ENCODE measurements around the gene GNAQ.
"Not testable (repeated sequence)": the region's sequence is repeated elsewhere in the genome, so short reads cannot be mapped to it uniquely, and the experiment has no call there.

GNAQ gene

GRCh38 chr9:77872177-77872576 is 159.4 kb downstream of the GNAQ start:
- Histone ChIP-seq H3K36me3 (no peaks in the 10 kb centered on the region), H3K27me3 (no peaks in the 10 kb centered on the region), H3K9me3 (no peaks in the 10 kb centered on the region), H3K27ac (no peak overlapping the region), H3K4me3 (no peak overlapping the region), H3K4me1 (peaks cover 0 to 25% (median 14%) of the 10 kb centered on the region in 4 donors)
- intact Hi-C loops (cut with DNase I; ENCODE audit: low total_unique reads), result no loop called here
- DNase-seq, result no peak
- no peak for TF ChIP-seq CTCF (IDR thresholded peaks at IDR 0.05)

GRCh38 chr9:77871483-77871882 is 160.1 kb downstream of the GNAQ start:
- Histone ChIP-seq H3K27ac (no peak overlapping the region), H3K4me1 (peaks cover 0 to 24% (median 10%) of the 10 kb centered on the region in 4 donors), H3K9me3 (no peaks in the 10 kb centered on the region), H3K27me3 (no peaks in the 10 kb centered on the region), H3K36me3 (no peaks in the 10 kb centered on the region), H3K4me3 (no peak overlapping the region)
- no peak for TF ChIP-seq CTCF (IDR thresholded peaks at IDR 0.05)
- DNase-seq, result no peak
- intact Hi-C loops (cut with DNase I; ENCODE audit: low total_unique reads), result no loop called here

GRCh38 chr9:77866878-77867277 is 164.7 kb downstream of the GNAQ start:
- intact Hi-C loops (cut with DNase I; ENCODE audit: low total_unique reads), result no loop called here

GRCh38 chr9:77865385-77866047 is 166.1 kb downstream of the GNAQ start:
- Histone ChIP-seq H3K27me3 (no peaks in the 10 kb centered on the region), H3K36me3 (no peaks in the 10 kb centered on the region), H3K9me3 (no peaks in the 10 kb centered on the region), H3K4me3 (no peak overlapping the region), H3K27ac (no peak overlapping the region), H3K4me1 (peaks cover 0 to 13% (median 0%) of the 10 kb centered on the region in 4 donors)
- intact Hi-C loops (cut with DNase I; ENCODE audit: low total_unique reads), result no loop called here
- no peak for DNase-seq
- no peak for TF ChIP-seq CTCF (IDR thresholded peaks at IDR 0.05)

More at GRCh38 chr9:77866878-77867277, 164.7 kb downstream of the GNAQ start:
- no peak for TF ChIP-seq CTCF (IDR thresholded peaks at IDR 0.05)
- Histone ChIP-seq H3K4me1 (peaks cover 0 to 13% (median 0%) of the 10 kb centered on the region in 4 donors), H3K4me3 (no peak overlapping the region), H3K27ac (no peak overlapping the region), H3K27me3 (no peaks in the 10 kb centered on the region), H3K36me3 (no peaks in the 10 kb centered on the region), H3K9me3 (no peaks in the 10 kb centered on the region)
- DNase-seq, result no peak

- Histone ChIP-seq H3K9me3 (no peaks in the 10 kb centered on the region), H3K4me1 (peaks cover 0 to 13% (median 0%) of the 10 kb centered on the region in 4 donors), H3K27me3 (no peaks in the 10 kb centered on the region), H3K27ac (no peak overlapping the region), H3K36me3 (no peaks in the 10 kb centered on the region), H3K4me3 (no peak overlapping the region)
- no peak for DNase-seq
- TF ChIP-seq CTCF (IDR thresholded peaks at IDR 0.05), result no peak
- intact Hi-C loops (cut with DNase I; ENCODE audit: low total_unique reads), result no loop called here
These were observed 167.3 kb downstream of the GNAQ start for GRCh38 chr9:77864211-77864889.

- H3K27ac ChIP-seq; H3K9me3 ChIP-seq; intact Hi-C loops (cut with DNase I; ENCODE audit: low total_unique reads): not testable (repeated sequence)
These were observed 168.0 kb downstream of the GNAQ start for GRCh38 chr9:77863638-77864037.

GRCh38 chr9:77860953-77861352 is 170.7 kb downstream of the GNAQ start:
- H3K4me3 ChIP-seq; H3K27me3 ChIP-seq; intact Hi-C loops (cut with DNase I; ENCODE audit: low total_unique reads); H3K27ac ChIP-seq; H3K9me3 ChIP-seq; H3K36me3 ChIP-seq; DNase-seq; H3K4me1 ChIP-seq: not testable (repeated sequence)

More at GRCh38 chr9:77863638-77864037, 168.0 kb downstream of the GNAQ start:
- H3K27me3 ChIP-seq, H3K4me3 ChIP-seq, DNase-seq, H3K36me3 ChIP-seq: not testable (repeated sequence)
- H3K4me1 ChIP-seq, result peaks cover 0 to 13% (median 0%) of the 10 kb centered on the region in 4 donors

Data from tibial artery (tissue), 4 donors.